ENCODE measurements around the gene METTL5.

DNA sequence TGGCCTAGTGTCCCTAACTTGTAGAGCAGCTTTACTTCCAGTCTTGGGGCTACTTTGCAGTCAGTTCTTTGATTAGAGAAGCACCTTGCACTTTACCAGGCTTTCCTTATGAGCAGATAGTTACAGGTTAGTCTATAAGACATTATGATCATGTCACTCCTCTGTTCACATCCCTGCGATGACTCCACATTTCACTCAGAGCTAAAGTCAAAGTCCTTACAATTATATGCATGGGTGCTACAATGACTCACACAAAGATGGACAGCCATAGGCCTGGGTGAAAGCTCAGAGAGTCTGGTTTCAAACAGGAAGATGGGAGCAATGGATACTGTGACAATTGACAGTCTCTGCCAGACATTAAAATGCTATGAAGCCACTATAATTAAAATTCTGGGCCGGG, 53.1 kb downstream of the METTL5 start:
- TF ChIP-seq YY1 (IDR thresholded peaks at IDR 0.05; ENCODE audit: insufficient read depth, insufficient read length) (no peak), ZNF274 (IDR thresholded peaks at IDR 0.05; ENCODE audit: low read depth, low read length) (no peak), SUZ12 (IDR thresholded peaks at IDR 0.05; ENCODE audit: extremely low read depth, insufficient read depth, insufficient read length) (no peak)
